Stomach (tissue), 9 donors: ENCODE data around the gene PLXND1. TPM values are rescaled to one million over a fixed set of nuclear protein-coding genes. Genes with fewer than 3 reads are reported as not detected.

Source experiments
- DNase-seq, 2 donors: peaks; one replicate each; pipeline versions ENCODE4 v3.0.0 to v3.0.0-alpha.2; 2013 to 2019
- H3K27ac ChIP-seq, 5 donors: fragments of 200-600 bp in 4 of 5; sonication (generic) in 4 of 5; one replicate each; pipeline ENCODE4 v1.5.1; 2013 to 2019; ENCODE audit warnings: mild to moderate bottlenecking in 1 of 5, moderate library complexity in 1 of 5
- H3K27me3 ChIP-seq, 3 donors: fragments of 200-600 bp; sonication (generic); one replicate each; pipeline ENCODE4 v1.5.1; 2017 to 2019; ENCODE audit warnings: mixed run types in 1 of 3
- H3K36me3 ChIP-seq, 4 donors: fragments of 200-600 bp; sonication (generic); 1 replicate in 3 of 4; 2 replicates in 1 of 4; pipeline ENCODE4 v1.5.1; 2016 to 2019
- H3K4me1 ChIP-seq, 4 donors: fragments of 200-600 bp; sonication (generic); one replicate each; pipeline ENCODE4 v1.5.1; 2016 to 2019
- H3K4me3 ChIP-seq, 4 donors: fragments of 200-600 bp; sonication (generic) in 3 of 4; one replicate each; pipeline ENCODE4 v1.5.1; 2016 to 2019; ENCODE audit warnings: mild to moderate bottlenecking in 1 of 4
- H3K9me3 ChIP-seq, 4 donors: fragments of 200-600 bp; sonication (generic); one replicate each; pipeline ENCODE4 v1.5.1; 2016 to 2019
- CTCF ChIP-seq, 7 experiments: fragments of 450-650 bp in 4 of 7; fragments of 200-600 bp in 3 of 7; sonication (generic) in 3 of 7; IDR thresholded peaks; one replicate each; pipeline ENCODE4 v1.5.1; 2016 to 2019; ENCODE audit warnings: antibody characterized with exemption in 7 of 7, control low read depth in 2 of 7, mild to moderate bottlenecking in 1 of 7
- EP300 ChIP-seq: sonication (generic); formaldehyde crosslinking; IDR thresholded peaks from one replicate; pipeline ENCODE4 v1.6.1; 2017; ENCODE audit warnings: antibody characterized with exemption
- POLR2A ChIP-seq, 4 donors: fragments of 450-650 bp; IDR thresholded peaks; one replicate each; pipeline ENCODE4 v1.6.1; 2016; ENCODE audit warnings: antibody characterized with exemption in 4 of 4, control low read depth in 2 of 4, mild to moderate bottlenecking in 1 of 4, moderate library complexity in 1 of 4
- POLR2AphosphoS5 ChIP-seq, 3 donors: sonication (generic); formaldehyde crosslinking; IDR thresholded peaks; one replicate each; pipeline ENCODE4 v1.6.1; 2016; ENCODE audit warnings: antibody characterized with exemption in 3 of 3
- WGBS, 5 donors: extraction: QIAGEN DNeasy Blood & Tissue Kit in 3 of 5; methylation state at CpG; one replicate each; pipeline versions ENCODE4 v1.1.5 to v1.1.7; 2013 to 2018; 5-methylcytosine and 5-hydroxymethylcytosine counted together
- intact Hi-C: fragments of 100-400 bp; cut with DNase I; formaldehyde crosslinking; loops from one replicate; pipeline ENCODE4 v1.15.1; 2023; ENCODE audit warnings: low total_unique reads
- polyA plus RNA-seq, 3 donors: library from polyadenylated mRNA; stranded (reverse); fragments of 200-250 nt; gene quantifications; one replicate each; pipeline ENCODE4 v1.2.3, GENCODE V29; 2013
- total RNA-seq, 5 donors: library from RNA; depleted of rRNA; stranded (reverse); fragments of >200 nt; gene quantifications; one replicate each; pipeline versions ENCODE4 v1.1.0 to v1.2.3, GENCODE V29; 2014 to 2016
- donor health status: healthy with polysubstance abuse.
- donor health status: Bipolar disorder and iron deficiency.
- donor health status: healthy.

The PLXND1 gene
- total and polyA plus RNA-seq, 8 donors = 22.6 to 251 (median 58.6) TPM

GRCh38 chr3:129571605-129572547 is 34.6 kb downstream of the PLXND1 start:
- Histone ChIP-seq H3K36me3 (peaks cover 37 to 86% (median 69%) of the 10 kb centered on the region in 4 donors), H3K27me3 (no peaks in the 10 kb centered on the region), H3K9me3 (no peaks in the 10 kb centered on the region), H3K4me1 (peaks cover 6 to 21% (median 9%) of the 10 kb centered on the region in 4 donors), H3K4me3 (no peak overlapping the region), H3K27ac (no peak overlapping the region)
- 93 to 96% (median 95%) methylated on average over 12 to 22 of the region's 22 CpGs for WGBS, 5 donors
- TF ChIP-seq POLR2A (IDR thresholded peaks at IDR 0.05) = no peak
- no peak for TF ChIP-seq POLR2AphosphoS5 (IDR thresholded peaks at IDR 0.05)
- TF ChIP-seq CTCF (IDR thresholded peaks at IDR 0.05) = no peak
- no peak for TF ChIP-seq EP300
- intact Hi-C loops = no loop called here
- no peak for DNase-seq

GRCh38 chr3:129569856-129570255 is 36.6 kb downstream of the PLXND1 start:
- Histone ChIP-seq H3K4me3 (no peak overlapping the region), H3K27ac (no peak overlapping the region), H3K4me1 (peaks cover 0 to 18% (median 4%) of the 10 kb centered on the region in 4 donors), H3K36me3 (peaks cover 44 to 89% (median 78%) of the 10 kb centered on the region in 4 donors), H3K9me3 (no peaks in the 10 kb centered on the region), H3K27me3 (no peaks in the 10 kb centered on the region)
- 90 to 96% (median 96%) methylated on average over 4 to 7 of the region's 7 CpGs for WGBS, 5 donors
- intact Hi-C loops = no loop called here
- no peak for DNase-seq
- TF ChIP-seq CTCF (IDR thresholded peaks at IDR 0.05) (no peak), POLR2A (IDR thresholded peaks at IDR 0.05) (no peak), EP300 (no peak), POLR2AphosphoS5 (IDR thresholded peaks at IDR 0.05) (no peak)

GRCh38 chr3:129567939-129568338 is 38.5 kb downstream of the PLXND1 start:
- H3K27me3 ChIP-seq = no peaks in the 10 kb centered on the region

More at GRCh38 chr3:129567939-129568338, 38.5 kb downstream of the PLXND1 start:
- TF ChIP-seq CTCF (IDR thresholded peaks at IDR 0.05) = no peak
- TF ChIP-seq EP300 = no peak
- TF ChIP-seq POLR2AphosphoS5 (IDR thresholded peaks at IDR 0.05) = no peak
- no peak for TF ChIP-seq POLR2A (IDR thresholded peaks at IDR 0.05)
- no peak for DNase-seq
- Histone ChIP-seq H3K4me1 (peaks cover 6 to 36% (median 13%) of the 10 kb centered on the region in 4 donors), H3K4me3 (no peak overlapping the region), H3K9me3 (no peaks in the 10 kb centered on the region), H3K36me3 (peaks cover 30 to 89% (median 73%) of the 10 kb centered on the region in 4 donors), H3K27ac (peak overlapping the region in 1 of 5 donors; percentile 14)
- WGBS, 5 donors = 50 to 70% (median 64%) methylated on average over 6 of the region's 6 CpGs
- intact Hi-C loops = no loop called here
